Parietal lobe (tissue), 2 donors: ENCODE results near the gene OR3A3. TPM values are rescaled to one million over a fixed set of nuclear protein-coding genes. Genes with fewer than 3 reads are reported as not detected.

ENCODE experiments used
- small RNA-seq: library from RNA; depleted of rRNA; stranded (forward); fragments of <200 nt; gene quantifications from one replicate; pipeline ENCODE3, GENCODE V24; 2014; ENCODE audit warnings: low replicate concordance
- total RNA-seq: library from RNA; depleted of rRNA; stranded (reverse); fragments of >200 nt; gene quantifications from one replicate; pipeline ENCODE4 v1.2.3, GENCODE V29; 2014

OR3A3 gene
- total RNA-seq: not detected

GRCh38 chr17:3411070-3411469, at the start of gene OR3A3:
Gene OR3A3, plus strand, starts transcription at chr17:3411370.

GRCh38 chr17:3385869-3386816, 25.0 kb upstream of the OR3A3 start, which contains the start of gene OR3A2:
Gene OR3A2, minus strand, starts transcription at chr17:3386308.

GRCh38 chr17:3398310-3398709, 12.9 kb upstream of the OR3A3 start, which contains the start of gene OR1E1:
Gene OR1E1, minus strand, starts transcription at chr17:3398410. Its CDS starts 0 bp downstream, at chr17:3398410.

GRCh38 chr17:3433741-3434140, 22.6 kb downstream of the OR3A3 start, which contains the start of gene OR1E2:
Gene OR1E2, minus strand, starts transcription at chr17:3433841. Its CDS starts 0 bp downstream, at chr17:3433841.

GRCh38 chr17:3471599-3471998, 60.4 kb downstream of the OR3A3 start, which contains the start of gene SPATA22:
Gene SPATA22, minus strand, starts transcription at chr17:3471819. Its CDS starts 2,494 bp downstream, at chr17:3469325.

Small RNA genes lying within 50 kb of the gene (small RNA-seq; reads per million reads assigned to genes)
- gene OR1AC1P: not detected

Other genes with a start within 250 kb of the OR3A3 start
- gene OR1A2, start 213.9 kb upstream of the OR3A3 start, total RNA-seq: not detected
- gene OR1A1, start 203.7 kb upstream of the OR3A3 start, total RNA-seq: not detected
- gene OR3A1, start 113.0 kb upstream of the OR3A3 start, total RNA-seq: 0.31 TPM
- 1.3 TPM for gene OR3A2, start 25.1 kb upstream of the OR3A3 start, total RNA-seq
- not detected for gene OR1E1, start 13.0 kb upstream of the OR3A3 start, total RNA-seq
- gene OR1E2, start 22.5 kb downstream of the OR3A3 start, total RNA-seq: not detected
- gene SPATA22, start 60.4 kb downstream of the OR3A3 start, total RNA-seq: 1.3 TPM
- gene ASPA, start 64.6 kb downstream of the OR3A3 start, total RNA-seq: 1.3 TPM
- 0.94 TPM for gene TRPV3, start 146.4 kb downstream of the OR3A3 start, total RNA-seq
- 10.6 TPM for gene TRPV1, start 198.0 kb downstream of the OR3A3 start, total RNA-seq
- gene SHPK, start 224.9 kb downstream of the OR3A3 start, total RNA-seq: 23.5 TPM
- gene CTNS, start 225.4 kb downstream of the OR3A3 start, total RNA-seq: 8.5 TPM